Coronary artery (tissue), 2 donors: Measurements from ENCODE around the gene SKAP1.
"Not testable (repeated sequence)": the region's sequence is repeated elsewhere in the genome, so short reads cannot be mapped to it uniquely, and the experiment has no call there.

Source experiments
- DNase-seq: peaks from one replicate; pipeline ENCODE4 v3.0.0-alpha.2; 2017; ENCODE audit warnings: low spot score
- H3K27ac ChIP-seq, 2 donors: fragments of 200-600 bp; sonication (generic); one replicate each; pipeline ENCODE4 v1.5.1; 2016 to 2019
- H3K4me3 ChIP-seq: fragments of 200-600 bp; sonication (generic); 2 replicates; pipeline ENCODE4 v1.5.1; 2016; ENCODE audit warnings: mild to moderate bottlenecking, moderate library complexity
- CTCF ChIP-seq: fragments of 200-600 bp; sonication (generic); IDR thresholded peaks from one replicate; pipeline ENCODE4 v1.5.1; 2019; ENCODE audit warnings: antibody characterized with exemption

SKAP1 gene

GRCh38 chr17:48295362-48296288 is 134.4 kb downstream of the SKAP1 start:
- H3K27ac ChIP-seq = no peak overlapping the region
- TF ChIP-seq CTCF = no peak
- no peak for DNase-seq
- no peak overlapping the region for H3K4me3 ChIP-seq

GRCh38 chr17:48294806-48295361 is 135.1 kb downstream of the SKAP1 start:
- H3K27ac ChIP-seq = no peak overlapping the region
- no peak overlapping the region for H3K4me3 ChIP-seq
- TF ChIP-seq CTCF = no peak
- no peak for DNase-seq

DNA sequence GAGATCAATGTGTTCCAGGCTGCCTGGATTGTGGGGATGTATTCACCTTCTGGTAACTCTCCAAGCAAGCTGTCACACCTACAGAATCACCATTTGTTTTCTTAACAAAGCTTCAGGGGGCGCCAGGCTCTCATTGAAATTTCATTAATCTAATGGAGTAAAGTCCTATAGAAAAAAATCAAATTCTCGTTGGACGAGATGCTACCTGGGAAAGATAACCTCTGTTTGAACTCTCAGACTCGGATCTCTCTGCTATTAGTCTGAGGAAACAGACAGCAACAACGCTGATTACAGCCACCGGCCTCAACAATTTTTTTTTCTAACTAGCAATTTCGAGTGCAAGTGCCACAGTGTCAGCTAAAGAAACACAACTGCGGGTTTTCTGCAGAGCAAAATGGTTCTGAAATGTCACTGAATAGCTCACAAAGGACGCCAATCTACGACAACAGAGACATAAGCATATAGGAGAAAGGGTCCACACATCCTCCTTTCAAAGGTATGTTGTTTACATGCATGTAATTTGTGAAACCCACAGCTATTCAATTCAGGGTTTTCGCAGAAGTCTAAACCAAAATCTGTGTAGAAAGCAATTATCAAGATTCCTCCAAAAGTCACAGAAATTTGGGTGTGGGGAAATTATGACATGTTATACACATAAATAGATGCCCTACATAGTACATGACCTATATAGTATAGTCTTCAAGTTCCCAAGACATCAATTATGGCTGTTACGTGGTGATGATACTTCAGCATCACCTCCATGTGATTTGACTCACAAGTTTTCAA is 135.8 kb downstream of the SKAP1 start:
- no peak overlapping the region for H3K27ac ChIP-seq
- no peak for DNase-seq
- no peak for TF ChIP-seq CTCF
- H3K4me3 ChIP-seq = no peak overlapping the region

- TF ChIP-seq CTCF = no peak
- Histone ChIP-seq H3K4me3 (no peak overlapping the region), H3K27ac (no peak overlapping the region)
- no peak for DNase-seq
Measured at GRCh38 chr17:48293319-48294019, 136.5 kb downstream of the SKAP1 start.

DNA sequence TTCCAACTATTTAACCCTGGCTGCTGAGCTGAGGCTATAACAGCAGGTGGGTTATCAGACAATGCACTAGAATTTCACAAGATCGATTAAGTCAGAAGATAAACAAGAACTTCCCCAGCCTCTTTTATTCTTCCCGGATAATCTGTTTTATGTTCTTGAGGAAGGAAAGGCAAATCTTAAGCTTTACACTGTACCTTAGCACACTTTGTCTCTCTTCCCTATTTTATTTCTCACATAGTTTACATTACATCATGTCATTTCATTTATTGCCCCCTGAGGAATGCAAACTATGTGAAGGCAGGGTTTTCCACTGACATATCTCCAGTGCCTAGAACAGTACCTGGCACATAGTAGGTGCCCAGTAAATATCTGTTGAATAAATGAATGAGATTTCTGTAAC is 139.6 kb downstream of the SKAP1 start:
- DNase-seq = no peak
- Histone ChIP-seq H3K27ac (no peak overlapping the region), H3K4me3 (no peak overlapping the region)
- no peak for TF ChIP-seq CTCF

DNA sequence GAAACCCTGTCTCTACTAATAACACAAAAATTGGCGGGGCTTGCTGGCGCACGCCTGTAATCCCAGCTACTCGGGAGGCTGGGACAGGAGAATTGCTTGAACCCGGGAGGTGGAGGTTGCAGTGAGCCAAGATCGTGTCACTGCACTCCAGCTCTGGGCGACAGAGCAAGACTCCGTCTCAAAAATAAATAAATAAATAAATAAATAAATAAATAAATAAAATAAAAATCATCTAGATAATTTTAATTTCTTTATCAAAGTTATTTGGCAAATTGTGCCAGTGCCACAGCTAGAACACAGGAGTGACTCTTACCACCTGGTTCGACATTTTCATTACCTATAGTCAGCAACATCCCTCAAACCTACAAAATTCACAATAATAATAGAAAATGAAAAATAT is 143.1 kb downstream of the SKAP1 start:
- not testable (repeated sequence) for H3K4me3 ChIP-seq, H3K27ac ChIP-seq, DNase-seq

- Histone ChIP-seq H3K27ac (no peak overlapping the region), H3K4me3 (no peak overlapping the region)
- no peak for TF ChIP-seq CTCF
- DNase-seq = no peak
Measured at GRCh38 chr17:48285614-48286013, 144.4 kb downstream of the SKAP1 start.
